Sigmoid colon (tissue), 4 donors: ENCODE results near the gene GUCA2B.

Experiments used
- CTCF ChIP-seq, 4 experiments: fragments of 450-650 bp in 3 of 4; fragments of 200-600 bp in 1 of 4; IDR thresholded peaks; one replicate each; pipeline ENCODE4 v1.5.1; 2016 to 2019; ENCODE audit warnings: antibody characterized with exemption in 4 of 4, mild to moderate bottlenecking in 3 of 4, moderate library complexity in 2 of 4
- POLR2A ChIP-seq, 2 donors: fragments of 450-650 bp; IDR thresholded peaks; one replicate each; pipeline ENCODE4 v1.6.1; 2016; ENCODE audit warnings: antibody characterized with exemption in 2 of 2, mild to moderate bottlenecking in 2 of 2, moderate library complexity in 2 of 2
- POLR2AphosphoS5 ChIP-seq, 4 donors: sonication (generic); formaldehyde crosslinking; IDR thresholded peaks; one replicate each; pipeline ENCODE4 v1.6.1; 2017; ENCODE audit warnings: antibody characterized with exemption in 4 of 4

GRCh38 chr1:42118125-42118524 lies 35.1 kb upstream of the GUCA2B start:
- TF ChIP-seq CTCF (IDR thresholded peaks at IDR 0.05) = no peak
- TF ChIP-seq POLR2AphosphoS5 (IDR thresholded peaks at IDR 0.05) = no peak
- TF ChIP-seq POLR2A (IDR thresholded peaks at IDR 0.05) = no peak
